SK-N-SH (cell line): ENCODE results near the gene TMEM59. TPM values are rescaled to one million over a fixed set of nuclear protein-coding genes. Genes with fewer than 3 reads are reported as not detected.

Experiments used
- CTCF ChIA-PET: fragments of 300-600, 350-600 bp; formaldehyde crosslinking; extraction: SDS; loops from one replicate; lab custom pipeline; 2021; lab: Yijun Ruan, JAX
- POLR2A ChIA-PET: fragments of 350-600 bp; sonication (Branson Sonifier 250); formaldehyde crosslinking; extraction: SDS; loops from one replicate; lab custom pipeline; 2020; ENCODE audit warnings: antibody characterized with exemption, inconsistent platforms; lab: Yijun Ruan, JAX
- DNase-seq: peaks from one replicate; pipeline ENCODE4 v3.0.0; 2012
- H2AFZ ChIP-seq: fragments of 200-600 bp; sonication (generic); 2 replicates; pipeline ENCODE4 v1.8.1; 2016; ENCODE audit warnings: antibody characterized with exemption, mild to moderate bottlenecking, low read depth
- H3F3A ChIP-seq: fragments of 200-600 bp; sonication (generic); replicated peaks from 2 replicates; pipeline ENCODE3; 2016; ENCODE audit warnings: antibody characterized with exemption, mild to moderate bottlenecking; ENCODE audit not compliant: insufficient read depth
- H3K27ac ChIP-seq, 2 experiments: fragments of 200-500 bp in 1 of 2; fragments of 200-600 bp in 1 of 2; sonication (Bioruptor generic) in 1 of 2; sonication (generic), shearing (Covaris generic) in 1 of 2; 2 replicates each; pipeline versions ENCODE4 v1.5.1 to v1.6.1; 2014 to 2016; ENCODE audit warnings: low read depth in 2 of 2, inconsistent platforms in 1 of 2, low read length in 1 of 2, mild to moderate bottlenecking in 1 of 2, mixed read lengths in 1 of 2
- H3K27me3 ChIP-seq: fragments of 200-600 bp; sonication (generic), shearing (Covaris generic); 2 replicates; pipeline ENCODE4 v1.6.1; 2016; ENCODE audit warnings: mixed run types; ENCODE audit not compliant: insufficient read depth
- H3K36me3 ChIP-seq, 2 experiments: fragments of 200-500 bp in 1 of 2; fragments of 200-600 bp in 1 of 2; sonication (Bioruptor generic) in 1 of 2; sonication (generic) in 1 of 2; replicated peaks in 1 of 2; 2 replicates each; pipeline versions ENCODE3 to v1.5.1; 2014 to 2016; ENCODE audit warnings: low read length in 1 of 2, mild to moderate bottlenecking in 1 of 2; ENCODE audit not compliant: insufficient read depth in 2 of 2, control insufficient read depth in 1 of 2
- H3K4me1 ChIP-seq, 2 experiments: fragments of 200-500 bp in 1 of 2; fragments of 200-600 bp in 1 of 2; sonication (Bioruptor generic) in 1 of 2; sonication (generic), shearing (Covaris generic) in 1 of 2; 2 replicates each; pipeline versions ENCODE4 v1.5.1 to v1.6.1; 2014 to 2016; ENCODE audit warnings: low read depth in 1 of 2, low read length in 1 of 2, mixed run types in 1 of 2; ENCODE audit not compliant: insufficient read depth in 2 of 2, control insufficient read depth in 1 of 2
- H3K4me2 ChIP-seq: fragments of 200-600 bp; sonication (generic), shearing (Covaris generic); 2 replicates; pipeline ENCODE4 v1.6.1; 2017; ENCODE audit warnings: mixed run types
- H3K4me3 ChIP-seq, 2 experiments: fragments of 200-500 bp in 1 of 2; fragments of 200-600 bp in 1 of 2; sonication (Bioruptor generic) in 1 of 2; sonication (generic), shearing (Covaris generic) in 1 of 2; 2 replicates each; pipeline versions ENCODE4 v1.5.1 to v1.8.1; 2014 to 2016; ENCODE audit warnings: low read depth in 2 of 2, inconsistent platforms in 1 of 2, low read length in 1 of 2, mild to moderate bottlenecking in 1 of 2, mixed read lengths in 1 of 2, moderate library complexity in 1 of 2
- H3K79me2 ChIP-seq: fragments of 200-600 bp; sonication (generic); 2 replicates; pipeline ENCODE4 v1.8.1; 2017; ENCODE audit warnings: mild to moderate bottlenecking; ENCODE audit not compliant: insufficient read depth
- H3K9ac ChIP-seq: fragments of 200-600 bp; sonication (generic); 2 replicates; pipeline ENCODE4 v1.6.1; 2017; ENCODE audit warnings: mixed run types
- H3K9me2 ChIP-seq: fragments of 200-600 bp; sonication (generic); 2 replicates; pipeline ENCODE4 v1.6.1; 2017; ENCODE audit warnings: mixed run types
- H3K9me3 ChIP-seq: fragments of 200-600 bp; sonication (generic); 2 replicates; pipeline ENCODE4 v1.6.1; 2017; ENCODE audit warnings: mixed run types, mild to moderate bottlenecking, moderate library complexity
- H4K20me1 ChIP-seq: fragments of 200-600 bp; sonication (generic); 2 replicates; pipeline ENCODE4 v1.6.1; 2017; ENCODE audit warnings: mild to moderate bottlenecking, mixed run types; ENCODE audit not compliant: insufficient read depth
- CHD2 ChIP-seq: fragments of 150-350 bp; IDR thresholded peaks from 2 replicates; pipeline ENCODE4 v1.6.1; 2018; ENCODE audit warnings: low read length; ENCODE audit not compliant: partially characterized antibody
- EP300 ChIP-seq, 2 experiments: IDR thresholded peaks; 2 replicates each; pipeline versions ENCODE4 v1.4.0 to v1.6.1; 2012; ENCODE audit warnings: borderline replicate concordance in 1 of 2, low read depth in 1 of 2, low read length in 1 of 2
- FOXJ3 ChIP-seq: sonication (generic); formaldehyde crosslinking; IDR thresholded peaks from 2 replicates; pipeline ENCODE4 v1.5.1; 2020; ENCODE audit warnings: mild to moderate bottlenecking, missing genetic modification reagents
- FOXM1 ChIP-seq: IDR thresholded peaks from 2 replicates; pipeline ENCODE4 v1.4.0; 2012; ENCODE audit warnings: low read depth, mild to moderate bottlenecking
- GABPA ChIP-seq: IDR thresholded peaks from 2 replicates; pipeline ENCODE4 v1.4.0; 2012; ENCODE audit warnings: low read depth, mild to moderate bottlenecking
- GATA2 ChIP-seq: sonication (generic); formaldehyde crosslinking; IDR thresholded peaks from 2 replicates; pipeline ENCODE4 v1.5.0; 2020; ENCODE audit warnings: mild to moderate bottlenecking, missing genetic modification reagents
- JUND ChIP-seq: IDR thresholded peaks from 2 replicates; pipeline ENCODE4 v1.4.0; 2012
- NFIC ChIP-seq: IDR thresholded peaks from 2 replicates; pipeline ENCODE4 v1.4.0; 2012; ENCODE audit warnings: borderline replicate concordance
- NRF1 ChIP-seq: IDR thresholded peaks from 2 replicates; pipeline ENCODE4 v1.6.1; 2012; ENCODE audit warnings: low read depth, mild to moderate bottlenecking, low read length
- RAD21 ChIP-seq: IDR thresholded peaks from 2 replicates; pipeline ENCODE4 v1.6.1; 2012; ENCODE audit warnings: mild to moderate bottlenecking, low read length
- RCOR1 ChIP-seq: fragments of 150-350 bp; IDR thresholded peaks from 2 replicates; pipeline ENCODE4 v1.6.1; 2017; ENCODE audit warnings: antibody characterized with exemption, low read length
- RFX5 ChIP-seq: IDR thresholded peaks from 2 replicates; pipeline ENCODE4 v1.6.1; 2012; ENCODE audit warnings: mild to moderate bottlenecking, improper control_type of control experiment, low read length
- SIN3A ChIP-seq: IDR thresholded peaks from 2 replicates; pipeline ENCODE4 v1.6.1; 2012; ENCODE audit warnings: low read depth, mild to moderate bottlenecking, low read length, moderate library complexity, borderline replicate concordance
- SMC3 ChIP-seq: IDR thresholded peaks from 2 replicates; pipeline ENCODE4 v1.6.1; 2012; ENCODE audit warnings: low read depth, low read length, improper control_type of control experiment
- TAF1 ChIP-seq: IDR thresholded peaks from 2 replicates; pipeline ENCODE4 v1.6.1; 2012; ENCODE audit warnings: low read depth, mild to moderate bottlenecking, low read length, moderate library complexity, borderline replicate concordance
- TEAD4 ChIP-seq: IDR thresholded peaks from 2 replicates; pipeline ENCODE4 v1.4.0; 2012; ENCODE audit warnings: mild to moderate bottlenecking, borderline replicate concordance; ENCODE audit not compliant: insufficient read depth
- YY1 ChIP-seq: IDR thresholded peaks from 2 replicates; pipeline ENCODE4 v1.4.0; 2012; ENCODE audit warnings: low read depth, mild to moderate bottlenecking
- WGBS: methylation state at CpG from one replicate; pipeline ENCODE4 v1.1.6; 2017; ENCODE audit warnings: low lambda C conversion rate; 5-methylcytosine and 5-hydroxymethylcytosine counted together
- polyA plus RNA-seq, 3 experiments: library from polyadenylated mRNA; depleted of rRNA; stranded (reverse); fragments of >200 nt; gene quantifications; 2 replicates each; pipeline ENCODE4 v1.2.3, GENCODE V29; 2012
- TF ChIP-seq, protein P1 (sequence below): IDR thresholded peaks from 2 replicates; pipeline ENCODE4; 2012
- TF ChIP-seq, protein P2 (sequence below): fragments of 150-350 bp; IDR thresholded peaks from 2 replicates; pipeline ENCODE4 v1.6.1; 2017; ENCODE audit warnings: antibody characterized with exemption, low read length, low read depth, borderline replicate concordance

The TMEM59 gene
- polyA plus RNA-seq, 1 of the 3 experiments (the other 2 are of a cell fraction), result 249 TPM

DNA sequence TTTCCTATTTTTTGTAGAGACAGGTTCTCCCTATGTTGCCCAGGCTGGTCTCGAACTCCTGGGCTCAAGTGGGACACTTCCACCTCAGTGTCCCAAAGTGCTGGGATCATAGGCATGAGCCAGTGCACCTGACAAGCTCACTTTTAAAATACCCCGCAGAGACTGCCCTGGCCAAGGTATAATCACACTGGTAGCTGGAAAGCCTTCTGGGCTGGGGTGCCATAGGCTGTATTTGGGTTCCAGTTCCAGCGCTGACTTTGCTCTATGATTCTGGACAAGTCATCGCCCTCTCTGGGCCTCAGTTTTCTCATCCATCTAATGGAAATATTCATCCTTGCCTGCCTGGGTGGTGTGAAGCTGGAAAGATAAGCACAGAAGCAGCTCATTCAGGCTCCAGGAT is 45.4 kb downstream of the TMEM59 start:
- Histone ChIP-seq H3K27me3 (peaks cover 14% of the 10 kb centered on the region; the same call in 1 of the 2 replicates), H3F3A (no peaks in the 10 kb centered on the region), H2AFZ (no peak overlapping the region), H4K20me1 (no peaks in the 10 kb centered on the region), H3K4me1 (no peaks in the 10 kb centered on the region), H3K9ac (no peak overlapping the region), H3K27ac (no peak overlapping the region), H3K36me3 (no peaks in the 10 kb centered on the region), H3K4me2 (no peak overlapping the region), H3K9me2 (no peaks in the 10 kb centered on the region), H3K9me3 (no peaks in the 10 kb centered on the region), H3K4me3 (no peak overlapping the region), H3K79me2 (no peaks in the 10 kb centered on the region)
- ChIA-PET CTCF (interaction anchor here (0.8 to 1.2 kb wide), 2 partner anchors 48 to 58 kb away, joined by 3 read pairs; no protein-coding TSS in a partner anchor), POLR2A (no interaction called here)
- DNase-seq, result no peak
- WGBS, result 66% methylated on average over 4 of the region's 4 CpGs
- TF ChIP-seq GATA2 (CRISPR knock-in tag), result no peak
- TF ChIP-seq TAF1, result no peak
- no peak for TF ChIP-seq RAD21
- no peak for TF ChIP-seq CHD2
- TF ChIP-seq, protein P1, sequence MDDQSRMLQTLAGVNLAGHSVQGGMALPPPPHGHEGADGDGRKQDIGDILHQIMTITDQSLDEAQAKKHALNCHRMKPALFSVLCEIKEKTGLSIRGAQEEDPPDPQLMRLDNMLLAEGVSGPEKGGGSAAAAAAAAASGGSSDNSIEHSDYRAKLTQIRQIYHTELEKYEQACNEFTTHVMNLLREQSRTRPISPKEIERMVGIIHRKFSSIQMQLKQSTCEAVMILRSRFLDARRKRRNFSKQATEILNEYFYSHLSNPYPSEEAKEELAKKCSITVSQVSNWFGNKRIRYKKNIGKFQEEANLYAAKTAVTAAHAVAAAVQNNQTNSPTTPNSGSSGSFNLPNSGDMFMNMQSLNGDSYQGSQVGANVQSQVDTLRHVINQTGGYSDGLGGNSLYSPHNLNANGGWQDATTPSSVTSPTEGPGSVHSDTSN, result no peak
- no peak for TF ChIP-seq RFX5
- TF ChIP-seq FOXM1, result no peak
- TF ChIP-seq SMC3, result no peak
- no peak for TF ChIP-seq NRF1
- TF ChIP-seq JUND, result no peak

DNA sequence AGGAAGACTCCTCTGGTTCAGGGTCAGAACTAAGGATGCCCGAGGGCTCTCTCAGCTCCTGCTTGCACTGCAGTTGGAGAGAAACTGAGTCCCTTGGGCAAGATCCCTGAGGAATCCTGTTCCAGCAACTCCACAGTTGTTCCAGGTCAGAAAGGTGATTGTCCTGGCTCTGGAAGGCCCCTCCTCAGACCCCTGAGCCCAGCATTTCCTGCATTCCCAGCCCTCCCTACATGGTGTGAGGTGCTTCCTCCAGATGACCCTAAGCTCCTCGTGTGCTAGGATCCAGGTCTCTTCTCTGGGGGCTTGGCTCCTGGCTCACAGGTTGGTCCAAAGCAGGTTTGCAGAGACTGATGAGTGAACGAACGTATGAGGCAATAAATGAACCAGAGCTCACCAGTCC is 46.5 kb downstream of the TMEM59 start:
- H4K20me1 ChIP-seq, result no peaks in the 10 kb centered on the region
- CTCF ChIA-PET, result no interaction called here
- peak; percentile 11 for DNase-seq
- POLR2A ChIA-PET, result no interaction called here
- no peaks in the 10 kb centered on the region for H3F3A ChIP-seq
- TF ChIP-seq, protein P2, sequence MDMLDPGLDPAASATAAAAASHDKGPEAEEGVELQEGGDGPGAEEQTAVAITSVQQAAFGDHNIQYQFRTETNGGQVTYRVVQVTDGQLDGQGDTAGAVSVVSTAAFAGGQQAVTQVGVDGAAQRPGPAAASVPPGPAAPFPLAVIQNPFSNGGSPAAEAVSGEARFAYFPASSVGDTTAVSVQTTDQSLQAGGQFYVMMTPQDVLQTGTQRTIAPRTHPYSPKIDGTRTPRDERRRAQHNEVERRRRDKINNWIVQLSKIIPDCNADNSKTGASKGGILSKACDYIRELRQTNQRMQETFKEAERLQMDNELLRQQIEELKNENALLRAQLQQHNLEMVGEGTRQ, result no peak
- TF ChIP-seq NRF1, result no peak
- TF ChIP-seq JUND, result no peak
- TF ChIP-seq TEAD4, result no peak
- TF ChIP-seq EP300 (IDR thresholded peaks at IDR 0.05; ENCODE audit: borderline replicate concordance in 1 of 2, low read depth in 1 of 2, low read length in 1 of 2), result no peak
- TF ChIP-seq, protein P1, result no peak
- TF ChIP-seq RFX5, result no peak
- TF ChIP-seq FOXM1, result no peak
- TF ChIP-seq FOXJ3 (CRISPR knock-in tag), result no peak
- TF ChIP-seq SMC3, result no peak
- TF ChIP-seq RCOR1, result no peak
- no peak for TF ChIP-seq GABPA
- TF ChIP-seq YY1, result no peak
- TF ChIP-seq NFIC, result no peak
- TF ChIP-seq SIN3A, result no peak
- H3K9me2 ChIP-seq, result no peaks in the 10 kb centered on the region
- no peaks in the 10 kb centered on the region for H3K36me3 ChIP-seq
- 49% methylated on average over 4 of the region's 4 CpGs for WGBS
- no peak overlapping the region for H2AFZ ChIP-seq
- H3K9ac ChIP-seq, result no peak overlapping the region
- H3K27ac ChIP-seq, result no peak overlapping the region
- no peaks in the 10 kb centered on the region for H3K79me2 ChIP-seq
- peaks cover 0 to 6% of the 10 kb centered on the region in 2 experiments; a peak in 1 of 4 replicates for H3K4me1 ChIP-seq
- peaks cover 3% of the 10 kb centered on the region; the same call in 1 of the 2 replicates for H3K27me3 ChIP-seq
- no peaks in the 10 kb centered on the region for H3K9me3 ChIP-seq
- no peak overlapping the region for H3K4me2 ChIP-seq
- H3K4me3 ChIP-seq, result no peak overlapping the region
